ENCODE measurements around the gene TTC23L. TPM values are rescaled to one million over a fixed set of nuclear protein-coding genes. Genes with fewer than 3 reads are reported as not detected.

The TTC23L gene
- total RNA-seq, 4 donors from 2014 or later, result 0.45 to 7.1 (median 0.75) TPM

DNA sequence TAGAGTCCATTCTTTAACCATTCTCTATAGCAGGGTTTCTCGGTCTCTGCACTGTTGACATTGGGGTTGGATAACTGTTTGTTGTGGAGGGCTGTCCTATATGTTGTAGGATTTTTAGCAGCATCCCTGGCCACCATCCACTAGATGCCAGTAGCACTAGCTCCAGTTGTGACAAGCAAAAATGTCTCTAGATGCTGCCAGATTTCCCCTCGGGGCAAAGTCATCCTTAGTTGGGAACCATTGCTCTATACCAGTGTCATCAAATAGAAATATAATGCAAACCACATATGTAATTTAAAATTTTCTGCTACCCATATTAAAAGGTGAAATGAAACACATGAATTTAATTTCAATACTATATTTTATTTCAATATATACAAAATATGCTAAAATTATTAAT is 2.9 kb downstream of the TTC23L start:
- 93% methylated on average over 2 of the region's 2 CpGs for WGBS, 2 donors
- no peak for TF ChIP-seq POLR2A (IDR thresholded peaks at IDR 0.05)
- TF ChIP-seq, protein P1, sequence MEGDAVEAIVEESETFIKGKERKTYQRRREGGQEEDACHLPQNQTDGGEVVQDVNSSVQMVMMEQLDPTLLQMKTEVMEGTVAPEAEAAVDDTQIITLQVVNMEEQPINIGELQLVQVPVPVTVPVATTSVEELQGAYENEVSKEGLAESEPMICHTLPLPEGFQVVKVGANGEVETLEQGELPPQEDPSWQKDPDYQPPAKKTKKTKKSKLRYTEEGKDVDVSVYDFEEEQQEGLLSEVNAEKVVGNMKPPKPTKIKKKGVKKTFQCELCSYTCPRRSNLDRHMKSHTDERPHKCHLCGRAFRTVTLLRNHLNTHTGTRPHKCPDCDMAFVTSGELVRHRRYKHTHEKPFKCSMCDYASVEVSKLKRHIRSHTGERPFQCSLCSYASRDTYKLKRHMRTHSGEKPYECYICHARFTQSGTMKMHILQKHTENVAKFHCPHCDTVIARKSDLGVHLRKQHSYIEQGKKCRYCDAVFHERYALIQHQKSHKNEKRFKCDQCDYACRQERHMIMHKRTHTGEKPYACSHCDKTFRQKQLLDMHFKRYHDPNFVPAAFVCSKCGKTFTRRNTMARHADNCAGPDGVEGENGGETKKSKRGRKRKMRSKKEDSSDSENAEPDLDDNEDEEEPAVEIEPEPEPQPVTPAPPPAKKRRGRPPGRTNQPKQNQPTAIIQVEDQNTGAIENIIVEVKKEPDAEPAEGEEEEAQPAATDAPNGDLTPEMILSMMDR (IDR thresholded peaks at IDR 0.05), result no peak
- no peak overlapping the region for H3K4me3 ChIP-seq (replicated peaks in 1 of 3)
- no peaks in the 10 kb centered on the region for H3K9me3 ChIP-seq
- H3K4me1 ChIP-seq, result peaks cover 0 to 5% of the 10 kb centered on the region in 2 donors
- no peak for DNase-seq
- intact Hi-C loops (cut with DNase I), result no loop called here
- H3K27me3 ChIP-seq, result no peaks in the 10 kb centered on the region
- no peaks in the 10 kb centered on the region for H3K36me3 ChIP-seq
- no peak overlapping the region for H3K27ac ChIP-seq

DNA sequence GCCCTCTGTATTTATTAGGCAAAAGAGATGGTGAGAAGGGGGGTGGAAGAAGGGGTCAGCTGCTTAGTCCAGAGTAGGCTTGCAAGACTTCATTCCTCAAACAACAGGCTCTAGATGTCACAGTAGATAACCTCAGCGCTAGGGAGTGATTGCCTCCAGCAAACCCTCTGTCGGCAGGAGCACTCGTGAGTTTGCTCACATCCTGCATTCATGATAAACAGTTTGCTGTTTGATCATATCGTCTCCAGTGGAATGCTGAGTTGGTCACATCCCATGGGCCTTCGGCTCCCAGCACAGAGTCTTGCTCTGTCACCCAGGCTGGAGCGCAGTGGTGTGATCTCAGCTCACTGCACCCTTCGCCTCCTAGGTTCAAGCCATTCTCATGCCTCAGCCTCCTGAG is 3.6 kb downstream of the TTC23L start:
- DNase-seq, result no peak
- intact Hi-C loops (cut with DNase I), result no loop called here

DNA sequence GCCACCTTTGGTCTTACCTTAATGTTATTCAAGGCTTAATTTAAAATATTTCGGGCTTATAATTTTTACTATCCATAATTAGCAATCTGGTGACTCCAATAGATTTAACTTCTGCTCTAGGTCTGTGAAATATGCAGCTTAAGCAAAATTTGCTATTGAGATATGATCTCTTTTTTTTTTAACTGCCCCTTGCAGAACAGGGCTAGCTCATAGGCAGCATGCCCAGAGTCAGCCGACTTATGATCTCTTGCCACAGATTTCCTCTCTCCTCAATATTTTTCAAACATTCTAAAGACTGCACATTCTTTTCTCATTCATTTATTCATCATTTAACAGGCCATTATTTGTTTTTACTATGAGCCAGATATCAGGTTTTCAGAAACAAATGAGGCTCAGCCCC is 4.5 kb downstream of the TTC23L start:
- no peak for TF ChIP-seq POLR2A (IDR thresholded peaks at IDR 0.05)
- TF ChIP-seq, protein P1 (IDR thresholded peaks at IDR 0.05), result no peak
- intact Hi-C loops (cut with DNase I), result no loop called here
- peaks cover 0 to 1% of the 10 kb centered on the region in 2 donors for H3K4me1 ChIP-seq
- no peaks in the 10 kb centered on the region for H3K36me3 ChIP-seq
- no peak overlapping the region for H3K27ac ChIP-seq
- DNase-seq, result no peak
- 73 to 86% methylated on average over 2 of the region's 2 CpGs for WGBS, 2 donors
- no peaks in the 10 kb centered on the region for H3K27me3 ChIP-seq
- H3K9me3 ChIP-seq, result no peaks in the 10 kb centered on the region
- no peak overlapping the region for H3K4me3 ChIP-seq (replicated peaks in 1 of 3)

More for the DNA sequence above, 3.6 kb downstream of the TTC23L start:
- H3K27ac ChIP-seq, result no peak overlapping the region
- H3K27me3 ChIP-seq, result no peaks in the 10 kb centered on the region
- no peaks in the 10 kb centered on the region for H3K36me3 ChIP-seq
- TF ChIP-seq, protein P1 (IDR thresholded peaks at IDR 0.05), result no peak
- TF ChIP-seq POLR2A (IDR thresholded peaks at IDR 0.05), result no peak
- WGBS, 2 donors, result 93 to 94% methylated on average over 7 of the region's 7 CpGs
- no peaks in the 10 kb centered on the region for H3K9me3 ChIP-seq
- no peak overlapping the region for H3K4me3 ChIP-seq (replicated peaks in 1 of 3)
- peaks cover 0 to 5% of the 10 kb centered on the region in 2 donors for H3K4me1 ChIP-seq

DNA sequence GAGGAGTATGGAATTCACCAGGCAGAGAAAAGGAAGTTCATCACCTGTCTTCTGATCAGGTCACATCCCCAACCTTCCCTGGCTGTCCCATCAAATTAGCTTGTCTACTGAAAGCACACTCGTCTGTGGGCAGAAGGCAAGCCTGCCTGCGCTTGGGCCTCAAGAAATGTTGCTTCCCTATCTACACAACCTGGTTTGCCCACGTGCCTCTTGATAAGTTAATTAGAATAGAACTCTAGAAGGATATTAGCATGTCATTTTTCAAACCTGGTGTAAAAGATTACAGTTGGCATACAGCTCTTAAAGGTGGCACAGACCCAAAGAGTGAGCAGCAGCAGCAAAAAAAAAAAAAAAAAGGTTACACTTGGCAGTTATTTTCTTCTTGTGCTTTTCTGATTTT is 5.1 kb downstream of the TTC23L start:
- Histone ChIP-seq H3K9me3 (no peaks in the 10 kb centered on the region), H3K27me3 (no peaks in the 10 kb centered on the region), H3K27ac (no peak overlapping the region), H3K36me3 (no peaks in the 10 kb centered on the region), H3K4me3 (replicated peaks in 1 of 3) (no peak overlapping the region), H3K4me1 (no peaks in the 10 kb centered on the region)
- no peak for TF ChIP-seq POLR2A (IDR thresholded peaks at IDR 0.05)
- TF ChIP-seq, protein P1 (IDR thresholded peaks at IDR 0.05), result no peak
- 86 to 87% methylated on average over 3 of the region's 3 CpGs for WGBS, 2 donors
- DNase-seq, result no peak
- intact Hi-C loops (cut with DNase I), result no loop called here

DNA sequence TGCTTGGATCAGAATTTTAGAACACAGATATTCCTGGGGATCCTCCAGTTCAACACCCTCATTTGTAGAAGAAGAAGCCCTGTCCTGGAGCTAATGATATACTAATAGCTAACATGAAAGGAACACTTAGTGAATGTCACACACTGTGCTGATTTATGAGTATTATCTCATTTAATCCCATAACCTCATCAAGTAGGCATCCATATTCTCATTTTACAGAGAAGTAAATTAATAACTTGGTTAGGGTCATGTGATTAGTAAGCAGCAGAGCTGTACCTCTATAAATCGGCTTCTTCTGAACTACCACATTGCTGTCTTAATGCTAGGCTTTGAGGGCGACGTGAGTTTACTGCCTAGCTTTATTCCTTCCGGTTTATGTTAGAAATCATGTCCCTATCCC is 6.0 kb downstream of the TTC23L start:
- TF ChIP-seq, protein P1 (IDR thresholded peaks at IDR 0.05), result no peak
- TF ChIP-seq POLR2A (IDR thresholded peaks at IDR 0.05), result no peak
- Histone ChIP-seq H3K27me3 (no peaks in the 10 kb centered on the region), H3K4me3 (replicated peaks in 1 of 3) (no peak overlapping the region), H3K4me1 (no peaks in the 10 kb centered on the region), H3K27ac (no peak overlapping the region), H3K36me3 (no peaks in the 10 kb centered on the region), H3K9me3 (no peaks in the 10 kb centered on the region)
- intact Hi-C loops (cut with DNase I), result no loop called here
- WGBS, 2 donors, result 75 to 84% methylated on average over 4 of the region's 4 CpGs
- no peak for DNase-seq

All from thyroid gland (tissue), 4 donors.